B cell (primary cell): ENCODE data around the gene DENND4C. TPM values are rescaled to one million over a fixed set of nuclear protein-coding genes. Genes with fewer than 3 reads are reported as not detected.

Source experiments
- ATAC-seq: fragments of 200-7000 bp; cut with Tn5 transposase; one replicate; pipeline ENCODE4 v1.10.0; 2021; ENCODE audit warnings: low read depth, mild to moderate bottlenecking, moderate number of reproducible peaks, moderate library complexity
- CTCF ChIA-PET: fragments of 350-600 bp; sonication (Branson Sonifier 250); formaldehyde crosslinking; loops from one replicate; lab custom pipeline; 2021; ENCODE audit warnings: antibody characterized with exemption, inconsistent platforms; lab: Charles Lee
- POLR2A ChIA-PET: fragments of 350-600 bp; sonication (Branson Sonifier 250); formaldehyde crosslinking; loops from one replicate; lab custom pipeline; 2021; ENCODE audit warnings: antibody characterized with exemption; lab: Charles Lee
- DNase-seq: peaks from one replicate; pipeline ENCODE4 v3.0.0; 2013
- H2AFZ ChIP-seq: 2 replicates; pipeline ENCODE4 v1.6.1; 2012; ENCODE audit warnings: mild to moderate bottlenecking, low read depth, low read length; ENCODE audit not compliant: insufficient read depth, poor library complexity, severe bottlenecking
- H3K27ac ChIP-seq, 2 donors: 1 replicate in 1 of 2; 2 replicates in 1 of 2; pipeline ENCODE4 v1.5.1; 2012 to 2013; ENCODE audit warnings: low read length in 2 of 2, mild to moderate bottlenecking in 2 of 2, moderate library complexity in 1 of 2
- H3K27me3 ChIP-seq, 4 experiments: fragments of 200-600 bp in 1 of 4; sonication (generic) in 1 of 4; replicated peaks in 1 of 4; 1 replicate in 2 of 4; 2 replicates in 2 of 4; pipeline versions ENCODE4 v1.6.1 to v1.7.0; 2013 to 2016; ENCODE audit warnings: low read length in 3 of 4, mild to moderate bottlenecking in 2 of 4, mixed read lengths in 1 of 4, moderate library complexity in 1 of 4; ENCODE audit not compliant: insufficient read depth in 4 of 4, control insufficient read depth in 3 of 4; ENCODE audit errors: control extremely low read depth in 1 of 4
- H3K36me3 ChIP-seq, 2 experiments: replicated peaks in 1 of 2; 1 replicate in 1 of 2; 2 replicates in 1 of 2; pipeline versions ENCODE4 v1.6.1 to v1.7.1; 2013; ENCODE audit warnings: low read length in 1 of 2; ENCODE audit not compliant: insufficient read depth in 2 of 2, control insufficient read depth in 1 of 2; ENCODE audit errors: control extremely low read depth in 1 of 2, extremely low read depth in 1 of 2
- H3K4me1 ChIP-seq, 2 donors: fragments of 200-600 bp in 1 of 2; sonication (generic) in 1 of 2; 1 replicate in 1 of 2; 2 replicates in 1 of 2; pipeline versions ENCODE4 v1.5.1 to v1.6.1; 2013 to 2017; ENCODE audit warnings: low read length in 2 of 2; ENCODE audit not compliant: control insufficient read depth in 2 of 2, insufficient read depth in 2 of 2
- H3K4me2 ChIP-seq: replicated peaks from 2 replicates; pipeline ENCODE3; 2012; ENCODE audit warnings: mild to moderate bottlenecking, low read depth, low read length; ENCODE audit not compliant: poor library complexity, severe bottlenecking
- H3K4me3 ChIP-seq, 5 experiments: fragments of 200-600 bp in 1 of 5; sonication (generic) in 1 of 5; 1 replicate in 3 of 5; 2 replicates in 2 of 5; pipeline versions ENCODE4 v1.5.1 to v1.7.0; 2011 to 2016; ENCODE audit warnings: low read length in 4 of 5, mild to moderate bottlenecking in 4 of 5, low read depth in 2 of 5, control low read depth in 1 of 5, moderate library complexity in 1 of 5; ENCODE audit not compliant: insufficient read depth in 1 of 5; ENCODE audit errors: control extremely low read depth in 1 of 5, extremely low read depth in 1 of 5
- H3K79me2 ChIP-seq: fragments of 200-600 bp; sonication (generic); one replicate; pipeline ENCODE4 v1.6.0; 2016; ENCODE audit warnings: low read length; ENCODE audit not compliant: control insufficient read depth, insufficient read depth
- H3K9ac ChIP-seq: fragments of 200-600 bp; sonication (generic); 2 replicates; pipeline ENCODE4 v1.6.1; 2017; ENCODE audit warnings: mild to moderate bottlenecking, low read length, moderate library complexity
- H3K9me3 ChIP-seq, 3 donors: one replicate each; pipeline versions ENCODE4 v1.6.1 to v1.7.1; 2013; ENCODE audit warnings: low read length in 2 of 3; ENCODE audit not compliant: control insufficient read depth in 2 of 3, insufficient read depth in 1 of 3; ENCODE audit errors: control extremely low read depth in 1 of 3
- H4K20me1 ChIP-seq: 2 replicates; pipeline ENCODE4 v1.6.0; 2012; ENCODE audit warnings: mild to moderate bottlenecking, low read length; ENCODE audit not compliant: insufficient read depth, control insufficient read depth, poor library complexity, severe bottlenecking
- H3K27ac Mint-ChIP-seq: one replicate; pipeline ENCODE4 v1.8.0; 2021; ENCODE audit warnings: mixed read lengths
- H3K27me3 Mint-ChIP-seq: one replicate; pipeline ENCODE4 v1.8.0; 2021; ENCODE audit warnings: mixed read lengths
- H3K4me1 Mint-ChIP-seq: one replicate; pipeline ENCODE4 v1.8.0; 2021; ENCODE audit warnings: mixed read lengths
- H3K4me3 Mint-ChIP-seq: one replicate; pipeline ENCODE4 v1.8.0; 2021; ENCODE audit warnings: mixed read lengths
- H3K9me3 Mint-ChIP-seq: one replicate; pipeline ENCODE4 v1.8.0; 2022; ENCODE audit warnings: mixed read lengths; ENCODE audit not compliant: insufficient read depth
- CTCF ChIP-seq: fragments of 200-600 bp; IDR thresholded peaks from one replicate; pipeline ENCODE4 v1.8.0; 2022; ENCODE audit warnings: antibody characterized with exemption, mild to moderate bottlenecking
- EZH2 ChIP-seq: IDR thresholded peaks from 2 replicates; pipeline ENCODE4 v1.6.1; 2012; ENCODE audit warnings: borderline replicate concordance, low read depth, mild to moderate bottlenecking, moderate library complexity, low read length; ENCODE audit not compliant: insufficient read depth, poor library complexity, severe bottlenecking
- WGBS: methylation state at CpG from one replicate; pipeline ENCODE4 v1.1.5; 2013; ENCODE audit warnings: missing lambda C conversion rate; ENCODE audit not compliant: insufficient coverage; 5-methylcytosine and 5-hydroxymethylcytosine counted together
- intact Hi-C: fragments of 100-400 bp; cut with micrococcal nuclease; formaldehyde crosslinking; loops from one replicate; pipeline ENCODE4 v1.10.0; 2022
- polyA plus RNA-seq: library from polyadenylated mRNA; depleted of rRNA; stranded (reverse); fragments of >200 nt; gene quantifications from 2 replicates; pipeline ENCODE4 v1.2.3, GENCODE V29; 2012
- total RNA-seq, 2 donors: library from RNA; stranded (reverse); fragments of 120-200 nt in 1 of 2; gene quantifications; 1 replicate in 1 of 2; 2 replicates in 1 of 2; pipeline versions ENCODE4 v1.2.3 to v1.2.4, GENCODE V29; 2013 to 2022

DENND4C gene
- total and polyA plus RNA-seq, 2 donors (not counting 1 experiment from before 2014, with no cell fraction given) = 9.9 to 52.4 TPM

GRCh38 chr9:19320495-19320894, 90.0 kb downstream of the DENND4C start:
- Histone ChIP-seq H4K20me1 (no peaks in the 10 kb centered on the region), H2AFZ (no peak overlapping the region), H3K27me3 (no peaks in the 10 kb centered on the region), H3K4me1 (no peaks in the 10 kb centered on the region), H3K4me3 (no peak overlapping the region), H3K79me2 (no peaks in the 10 kb centered on the region), H3K27ac (no peak overlapping the region), H3K36me3 (peaks cover 2 to 13% of the 10 kb centered on the region in 2 experiments), H3K9ac (no peak overlapping the region), H3K4me2 (no peak overlapping the region), H3K9me3 (no peaks in the 10 kb centered on the region)
- no peaks in the 10 kb centered on the region for H3K27me3 Mint-ChIP-seq
- H3K27ac Mint-ChIP-seq = no peak overlapping the region
- no peak for ATAC-seq
- TF ChIP-seq EZH2 = no peak
- no peak for TF ChIP-seq CTCF
- H3K9me3 Mint-ChIP-seq = no peaks in the 10 kb centered on the region
- intact Hi-C loops = no loop called here
- no CpG with 5 or more reads among the region's 1 CpG for WGBS
- H3K4me1 Mint-ChIP-seq = no peaks in the 10 kb centered on the region
- H3K4me3 Mint-ChIP-seq = no peak overlapping the region
- ChIA-PET CTCF (no interaction called here), POLR2A (no interaction called here)
- DNase-seq = no peak

GRCh38 chr9:19331877-19332276, 101.4 kb downstream of the DENND4C start:
- H3K4me3 ChIP-seq = no peak overlapping the region
- H3K27me3 Mint-ChIP-seq = no peaks in the 10 kb centered on the region
- H3K27me3 ChIP-seq = no peaks in the 10 kb centered on the region
- ATAC-seq = no peak
- DNase-seq = no peak
- H3K4me1 Mint-ChIP-seq = no peaks in the 10 kb centered on the region
- peaks cover 3 to 19% of the 10 kb centered on the region in 2 experiments for H3K36me3 ChIP-seq
- no CpG with 5 or more reads among the region's 2 CpGs for WGBS
- no peaks in the 10 kb centered on the region for H3K9me3 Mint-ChIP-seq
- H3K4me2 ChIP-seq = no peak overlapping the region
- intact Hi-C loops = no loop called here
- no peak overlapping the region for H2AFZ ChIP-seq
- H3K79me2 ChIP-seq = no peaks in the 10 kb centered on the region
- no peak overlapping the region for H3K27ac ChIP-seq
- CTCF ChIA-PET = no interaction called here
- H3K4me1 ChIP-seq = no peaks in the 10 kb centered on the region
- no peaks in the 10 kb centered on the region for H3K9me3 ChIP-seq
- H3K9ac ChIP-seq = no peak overlapping the region
- no peak overlapping the region for H3K27ac Mint-ChIP-seq
- H4K20me1 ChIP-seq = no peaks in the 10 kb centered on the region
- no peak overlapping the region for H3K4me3 Mint-ChIP-seq
- no peak for TF ChIP-seq EZH2
- no peak for TF ChIP-seq CTCF
- POLR2A ChIA-PET = no interaction called here
